ENCODE measurements around the gene PLXNA4.

- TF ChIP-seq MAFK (IDR thresholded peaks at IDR 0.05; ENCODE audit: low read length) (no peak), ESRRB (CRISPR knock-in tag; IDR thresholded peaks at IDR 0.05; ENCODE audit: borderline replicate concordance) (no peak), SRSF1 (IDR thresholded peaks at IDR 0.05; ENCODE audit: low read depth, low read length) (no peak), SMARCC2 (IDR thresholded peaks at IDR 0.05; ENCODE audit: low read depth) (no peak), KAT7 (CRISPR knock-in tag; IDR thresholded peaks at IDR 0.05; ENCODE audit: borderline replicate concordance) (no peak), HOMEZ (CRISPR knock-in tag; IDR thresholded peaks at IDR 0.05) (no peak), KLF16 (IDR thresholded peaks at IDR 0.05) (no peak), NFIC (IDR thresholded peaks at IDR 0.05) (no peak), SRF (CRISPR knock-in tag; IDR thresholded peaks at IDR 0.05) (no peak), CTCF (IDR thresholded peaks at IDR 0.05 in 2 of 3, conservative IDR thresholded peaks at IDR 0.05 in 1 of 3; ENCODE audit: insufficient read depth in 2 of 3, low read depth in 1 of 3, low read length in 3 of 3) (no peak), CEBPB (tag; IDR thresholded peaks at IDR 0.05) (no peak), YY1 (IDR thresholded peaks at IDR 0.05; ENCODE audit: borderline replicate concordance in 1 of 3, control insufficient read depth in 1 of 3, extremely low read depth in 1 of 3, insufficient read depth in 3 of 3, insufficient read length in 1 of 3, insufficient replicate concordance in 2 of 3, low read depth in 1 of 3, low read length in 2 of 3) (no peak)
Measured at GRCh38 chr7:132276976-132277725, 299.1 kb downstream of the PLXNA4 start.
